ENCODE measurements around the gene IGF2R. TPM values are rescaled to one million over a fixed set of nuclear protein-coding genes. Genes with fewer than 3 reads are reported as not detected.
"Not testable (repeated sequence)": the region's sequence is repeated elsewhere in the genome, so short reads cannot be mapped to it uniquely, and the experiment has no call there.

IGF2R gene
- total RNA-seq, 1 experiment from 2014 or later: 51.2 TPM

- DNase-seq (ENCODE audit: low spot score): no peak
These were observed 153.9 kb downstream of the IGF2R start for GRCh38 chr6:160122744-160123143.

DNA sequence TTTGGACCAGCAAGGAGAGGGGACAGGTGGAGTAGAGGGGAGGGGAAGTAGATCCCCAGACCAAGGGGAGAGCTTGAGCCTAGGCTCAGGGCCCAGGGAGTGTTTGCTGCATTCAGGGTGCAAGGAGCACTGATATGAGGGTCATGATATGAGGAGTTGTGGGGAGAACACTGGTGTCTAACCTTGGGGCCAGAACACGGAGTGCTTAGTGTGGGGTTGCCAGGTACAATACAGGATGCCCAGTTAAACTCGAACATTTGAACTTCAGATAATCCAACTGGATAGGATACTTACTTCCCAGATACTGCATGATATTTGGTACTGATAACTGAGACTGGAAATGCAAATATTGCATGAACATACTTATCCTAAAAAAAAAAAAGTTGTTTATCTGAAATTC lies 155.1 kb downstream of the IGF2R start:
- no peak for DNase-seq (ENCODE audit: low spot score)

GRCh38 chr6:160124605-160125004 lies 155.7 kb downstream of the IGF2R start:
- DNase-seq (ENCODE audit: low spot score): no peak

- not testable (repeated sequence) for DNase-seq (ENCODE audit: low spot score)
These were observed 156.2 kb downstream of the IGF2R start for GRCh38 chr6:160125105-160125504.

- no peak for DNase-seq (ENCODE audit: low spot score)
These were observed 158.6 kb downstream of the IGF2R start for GRCh38 chr6:160127270-160128124.

DNA sequence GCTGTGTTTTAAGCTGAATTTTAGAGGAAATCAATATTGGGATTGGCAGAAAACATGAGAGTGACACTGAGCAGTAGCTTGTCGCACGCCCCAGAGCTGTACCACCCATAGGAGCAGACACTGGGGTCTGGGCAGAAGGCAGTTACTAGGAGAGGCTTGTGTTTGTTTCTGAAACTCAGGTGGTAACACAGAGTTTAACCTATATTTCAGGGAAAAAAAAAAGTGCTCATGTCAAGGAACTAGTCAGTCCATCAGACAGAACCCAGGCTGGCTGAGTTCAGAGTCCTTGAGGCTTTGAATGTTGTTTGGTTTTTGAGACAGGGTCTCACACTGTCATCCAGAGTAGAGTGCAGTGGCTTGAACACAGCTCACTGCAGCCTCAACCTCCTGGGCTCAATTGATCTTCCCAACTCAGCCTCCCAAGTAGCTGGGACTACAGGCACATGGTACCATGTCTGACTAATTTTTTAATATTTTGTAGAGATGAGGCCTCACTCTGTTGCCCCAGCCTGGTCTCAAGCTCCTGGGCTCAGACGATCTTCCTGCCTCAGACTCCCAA lies 159.3 kb downstream of the IGF2R start:
- no peak for DNase-seq (ENCODE audit: low spot score)

DNA sequence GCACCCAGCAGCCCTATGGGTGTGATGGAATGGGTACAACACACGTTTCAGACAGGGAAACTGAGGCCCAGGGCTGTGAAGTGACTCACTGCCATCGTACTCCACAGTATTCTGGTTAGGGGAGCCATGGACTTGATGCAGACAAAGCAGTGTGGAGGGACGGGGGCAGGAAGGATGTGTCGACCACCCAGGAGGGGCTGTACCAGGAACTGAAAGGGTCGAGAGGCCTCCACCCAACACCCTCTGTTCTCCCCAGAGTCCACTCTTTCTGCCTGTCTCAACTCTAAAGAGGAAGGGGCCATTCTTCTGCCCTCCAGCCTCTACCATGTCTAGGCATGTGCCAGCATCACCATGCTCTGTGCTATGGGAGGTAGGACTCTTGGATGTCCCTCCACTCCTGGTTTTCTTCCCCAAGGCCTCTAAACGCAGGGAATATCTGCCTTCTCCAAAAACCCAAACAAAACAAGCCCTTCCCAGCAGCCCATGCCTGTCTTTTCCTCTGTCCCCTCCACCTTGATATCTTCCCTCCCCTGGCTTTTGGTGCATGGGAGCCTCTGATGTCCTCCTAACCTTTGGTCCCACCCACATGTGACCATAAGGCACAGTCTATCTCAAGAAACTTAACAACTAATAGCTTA lies 160.1 kb downstream of the IGF2R start:
- no peak for DNase-seq (ENCODE audit: low spot score)

DNA sequence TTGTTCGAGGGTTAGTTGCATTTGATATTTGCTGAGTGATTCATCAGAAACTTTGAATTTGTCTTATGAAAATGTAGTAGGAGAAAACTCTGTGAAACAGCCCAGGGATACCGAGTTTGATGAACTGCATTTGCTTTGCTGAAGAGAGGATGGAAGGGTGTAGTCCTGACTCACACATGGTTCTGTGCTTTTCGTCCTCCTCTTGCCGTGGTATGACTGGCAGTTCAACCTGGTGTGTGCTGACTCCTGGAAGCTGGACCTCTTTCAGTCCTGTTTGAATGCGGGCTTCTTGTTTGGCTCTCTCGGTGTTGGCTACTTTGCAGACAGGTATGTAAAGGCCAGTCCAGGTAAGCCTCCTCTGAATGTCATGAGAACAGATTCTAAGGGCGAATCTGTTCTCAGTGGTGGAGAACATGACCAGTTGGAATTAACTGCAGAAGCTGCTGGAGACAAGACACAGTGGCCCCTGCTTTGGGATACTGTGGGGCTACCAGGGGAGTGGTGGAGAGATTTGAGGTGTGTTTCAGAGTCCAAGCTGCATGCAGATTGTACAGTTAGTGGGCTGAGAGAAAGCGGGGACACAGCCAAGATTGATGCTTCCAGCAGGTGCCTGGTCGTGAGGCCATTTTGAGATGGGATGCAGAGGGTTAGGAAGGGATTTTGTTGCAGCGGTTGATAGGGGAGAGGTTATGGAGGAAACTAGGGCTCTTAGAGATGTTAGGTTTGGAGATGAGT lies 161.2 kb downstream of the IGF2R start:
- DNase-seq (ENCODE audit: low spot score): no peak

DNA sequence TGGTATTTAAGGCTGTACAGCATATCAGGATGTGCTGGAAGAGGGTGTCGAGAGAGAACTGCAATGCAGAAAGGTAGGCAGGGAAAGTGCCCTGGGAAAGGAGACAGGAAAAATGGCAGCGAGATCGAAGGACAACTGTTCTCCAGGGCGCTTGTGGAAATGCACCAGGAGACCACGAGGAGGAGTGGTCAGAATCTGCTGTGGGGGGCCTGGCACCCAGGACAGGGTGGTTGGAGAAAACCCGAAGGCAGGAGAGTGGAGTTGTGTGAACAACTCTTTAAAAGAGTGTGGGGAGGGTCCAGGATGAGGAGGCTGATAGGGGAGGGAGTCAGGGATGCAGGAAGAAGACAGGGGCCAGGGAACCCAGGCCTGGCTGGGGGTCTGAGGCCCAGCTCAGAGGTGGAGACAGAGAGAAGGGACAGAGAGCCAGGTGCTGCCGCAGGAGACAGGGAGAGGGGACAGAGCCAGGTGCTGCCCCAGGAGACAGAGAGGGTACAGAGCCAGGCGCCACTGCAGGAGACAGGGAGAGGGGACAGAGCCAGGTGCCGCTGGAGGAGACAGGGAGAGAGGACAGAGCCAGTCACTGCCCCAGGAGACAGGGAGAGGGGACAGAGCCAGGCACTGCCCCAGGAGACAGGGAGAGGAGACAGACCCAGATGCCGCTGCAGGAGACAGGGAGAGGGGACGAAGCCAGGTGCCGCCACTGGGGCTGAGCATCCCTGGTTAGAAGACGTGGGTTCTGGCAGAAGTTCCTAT lies 162.0 kb downstream of the IGF2R start:
- no peak for DNase-seq (ENCODE audit: low spot score)

- no peak for DNase-seq (ENCODE audit: low spot score)
These were observed 162.9 kb downstream of the IGF2R start for GRCh38 chr6:160131636-160132296.

DNA sequence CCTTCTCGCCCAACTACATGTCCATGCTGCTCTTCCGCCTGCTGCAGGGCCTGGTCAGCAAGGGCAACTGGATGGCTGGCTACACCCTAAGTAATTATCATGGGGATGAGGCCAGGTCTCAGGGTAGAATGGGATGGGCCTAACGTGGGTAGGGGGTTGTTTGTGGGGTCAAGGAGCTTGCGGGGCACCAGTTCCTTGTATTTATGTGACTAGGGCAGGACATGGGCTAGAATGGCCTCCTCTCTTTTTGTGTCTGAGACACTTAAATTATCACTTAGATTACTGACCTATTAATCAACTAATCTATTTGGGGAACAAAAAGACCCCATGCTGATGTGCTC lies 163.4 kb downstream of the IGF2R start:
- DNase-seq (ENCODE audit: low spot score): no peak

- no peak for DNase-seq (ENCODE audit: low spot score)
These were observed 164.0 kb downstream of the IGF2R start for GRCh38 chr6:160132776-160133338.

- DNase-seq (ENCODE audit: low spot score): no peak
These were observed 164.8 kb downstream of the IGF2R start for GRCh38 chr6:160133441-160134336.

- not testable (repeated sequence) for DNase-seq (ENCODE audit: low spot score)
These were observed 165.5 kb downstream of the IGF2R start for GRCh38 chr6:160134337-160134751.

DNA sequence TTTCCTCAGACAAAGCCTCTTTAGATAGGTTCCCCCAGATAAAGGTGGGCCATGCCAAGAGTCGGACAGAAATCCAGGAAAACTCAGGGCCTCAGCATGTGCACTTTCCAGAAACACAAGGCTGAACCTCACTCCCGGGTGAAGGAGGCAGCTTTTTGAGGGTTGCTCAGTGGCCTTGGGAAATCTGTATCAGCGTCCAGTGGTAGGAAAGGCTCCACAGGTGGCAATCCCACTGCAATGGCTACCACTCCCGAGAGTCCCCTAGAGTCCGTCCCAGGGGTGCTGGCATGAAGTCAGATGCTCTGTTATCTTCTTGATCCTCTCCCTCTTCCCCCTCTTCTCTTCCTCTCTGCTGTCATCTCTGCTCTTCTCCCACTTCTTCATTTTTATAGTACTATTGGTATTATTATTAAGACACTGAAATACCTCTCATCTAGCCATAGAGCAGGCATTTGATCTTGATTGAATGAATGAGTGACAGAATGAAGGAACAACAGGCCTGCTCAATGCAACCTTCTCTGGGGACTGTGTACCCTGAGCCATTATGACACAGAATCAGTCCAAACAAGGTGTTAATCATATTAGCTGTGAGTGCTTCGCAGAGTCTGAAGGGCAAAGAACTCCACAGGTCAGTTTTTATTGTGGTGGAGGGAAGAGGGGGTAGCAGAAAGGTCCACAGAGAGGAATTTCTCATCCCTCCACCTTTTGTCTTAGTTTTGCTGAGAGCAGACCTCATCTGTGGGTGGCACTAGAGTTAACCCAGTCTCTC lies 166.1 kb downstream of the IGF2R start:
- DNase-seq (ENCODE audit: low spot score): no peak

DNA sequence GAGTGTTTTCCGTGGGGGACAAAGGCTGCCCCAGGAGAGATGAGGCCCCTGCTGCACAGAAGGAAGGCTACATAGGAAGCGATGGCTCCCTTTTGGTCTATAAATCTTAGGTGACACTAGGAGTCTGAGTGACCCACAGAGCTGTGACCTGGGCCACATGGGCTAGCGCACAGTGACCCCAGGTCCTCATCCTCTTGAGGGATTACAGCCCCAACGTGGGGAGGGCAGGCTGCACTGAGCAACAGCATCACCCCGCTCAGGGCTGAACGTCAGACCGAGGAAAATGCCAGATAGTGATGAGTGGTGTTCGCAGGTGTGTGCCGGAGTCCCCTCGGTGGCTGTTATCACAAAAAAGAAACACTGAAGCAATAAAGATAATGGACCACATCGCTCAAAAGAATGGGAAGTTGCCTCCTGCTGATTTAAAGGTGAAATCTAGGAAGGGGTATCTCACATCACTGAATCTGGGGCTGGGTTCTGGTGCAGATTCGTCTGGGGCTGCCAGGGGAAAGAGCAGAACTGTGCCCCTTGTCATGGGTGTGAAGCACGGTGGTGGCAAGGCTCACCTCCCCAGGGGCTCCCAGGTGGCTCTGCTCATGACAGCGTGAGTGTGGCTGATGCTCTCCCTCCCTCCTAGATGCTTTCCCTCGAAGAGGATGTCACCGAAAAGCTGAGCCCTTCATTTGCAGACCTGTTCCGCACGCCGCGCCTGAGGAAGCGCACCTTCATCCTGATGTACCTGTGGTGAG lies 167.2 kb downstream of the IGF2R start:
- DNase-seq (ENCODE audit: low spot score): no peak

GRCh38 chr6:160137130-160137988 lies 168.5 kb downstream of the IGF2R start:
- no peak for DNase-seq (ENCODE audit: low spot score)

All from HT-29 (cell line).